PFSK-1 (cell line): Measurements from ENCODE around the gene LRRC63.

Experiments
- FOXP2 ChIP-seq: optimal IDR thresholded peaks from 2 replicates; pipeline ENCODE3; 2011; ENCODE audit warnings: borderline replicate concordance, control low read depth, inconsistent platforms; ENCODE audit not compliant: insufficient read depth; ENCODE audit errors: extremely low read length, extremely low read depth
- POLR2AphosphoS5 ChIP-seq: IDR thresholded peaks from 2 replicates; pipeline ENCODE4 v1.6.1; 2012; ENCODE audit warnings: low read depth, mild to moderate bottlenecking, control low read depth, low read length, moderate library complexity
- TAF1 ChIP-seq: IDR thresholded peaks from 2 replicates; pipeline ENCODE4 v1.6.1; 2012; ENCODE audit warnings: low read length, control low read depth, borderline replicate concordance; ENCODE audit not compliant: insufficient read depth

DNA sequence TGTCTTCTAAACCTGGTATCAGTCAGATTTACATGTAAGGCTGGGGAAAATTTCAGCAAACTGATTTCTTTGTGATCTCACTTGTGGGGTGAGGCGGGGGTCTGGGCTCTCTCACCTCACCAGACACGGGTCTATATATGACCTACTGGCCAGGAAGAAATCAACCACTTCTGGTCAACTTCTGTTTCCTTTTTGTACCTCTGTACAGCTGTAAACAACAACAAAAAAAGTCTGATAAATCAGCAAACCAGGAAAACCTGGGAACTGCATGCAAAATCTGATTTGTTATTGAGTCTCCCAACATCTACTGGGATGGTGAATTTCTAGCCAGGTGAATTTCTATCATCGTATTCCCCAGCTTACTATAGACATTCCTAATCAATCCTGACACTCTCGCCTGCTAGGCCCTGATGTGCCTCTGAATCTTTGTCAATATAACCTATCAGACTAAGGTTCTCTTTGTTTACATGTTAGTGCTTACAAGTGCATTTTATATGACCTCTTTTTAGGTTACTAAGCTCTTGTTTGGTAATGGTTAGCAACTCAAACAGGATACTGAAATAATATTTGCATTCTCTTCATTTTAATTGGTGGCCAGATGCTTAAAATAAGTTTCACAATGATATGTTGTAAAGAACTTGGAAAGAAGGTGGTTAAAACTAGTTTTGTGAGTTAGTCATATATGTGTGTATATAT lies 77.7 kb downstream of the LRRC63 start:
- no peak for TF ChIP-seq POLR2AphosphoS5
- TF ChIP-seq TAF1 = no peak
- TF ChIP-seq FOXP2 = no peak
